Gastroesophageal sphincter (tissue), 3 donors: ENCODE data around the gene MYOCD.

ENCODE experiments used
- CTCF ChIP-seq, 4 experiments: fragments of 200-600 bp in 2 of 4; fragments of 450-650 bp in 2 of 4; sonication (generic) in 1 of 4; IDR thresholded peaks; one replicate each; pipeline ENCODE4 v1.5.1; 2017 to 2019; ENCODE audit warnings: antibody characterized with exemption in 4 of 4, mild to moderate bottlenecking in 2 of 4, moderate library complexity in 2 of 4
- POLR2AphosphoS5 ChIP-seq: sonication (generic); formaldehyde crosslinking; IDR thresholded peaks from one replicate; pipeline ENCODE4 v1.6.1; 2017; ENCODE audit warnings: antibody characterized with exemption

GRCh38 chr17:12667299-12667958, 1.7 kb downstream of the MYOCD start:
- TF ChIP-seq CTCF (IDR thresholded peaks at IDR 0.05) (peak; percentile 24 to 72 (median 69)), POLR2AphosphoS5 (peak; percentile 62)
